ENCODE results near the gene PAK6. TPM values are rescaled to one million over a fixed set of nuclear protein-coding genes. Genes with fewer than 3 reads are reported as not detected.

PAK6 gene
- total and polyA plus RNA-seq, 9 of the 15 experiments (the other 6 are each of a cell fraction or from before 2014, with no cell fraction given) = 0.03 to 0.74 (median 0.16) TPM; not detected in 2

GRCh38 chr15:40259021-40259420 is 20.2 kb downstream of the PAK6 start:
- DNase-seq (ENCODE audit: extremely low read depth in 1 of 4, low spot score in 3 of 4) (no peak), FAIRE-seq (no peak), ATAC-seq (no peak)
- H3K4me2 ChIP-seq (ENCODE audit: insufficient read depth, low read length) = no peak overlapping the region
- no peak overlapping the region for H3K27ac ChIP-seq (ENCODE audit: extremely low read depth, low read depth, low read length)
- H3K9ac ChIP-seq (ENCODE audit: insufficient read depth in 1 of 2, low read depth in 2 of 2, low read length in 2 of 2) = 0 out of 4 replicates have a peak overlapping the region, but pooled peaks of 1 of the 2 experiments have one; percentile 24
- TF ChIP-seq MCM7 (IDR thresholded peaks at IDR 0.05) (no peak), SPI1 (IDR thresholded peaks at IDR 0.05; ENCODE audit: borderline replicate concordance, low read depth, low read length) (no peak)
- H3K9me1 ChIP-seq (ENCODE audit: control insufficient read depth, insufficient read depth, low read length) = no peaks in the 10 kb centered on the region
- no peaks in the 10 kb centered on the region for H3K9me3 ChIP-seq (replicated peaks; ENCODE audit: control insufficient read depth, insufficient read depth, low read depth, low read length)
- intact Hi-C loops (cut with micrococcal nuclease) (no loop called here), in situ Hi-C loops (cut with MboI) (no loop called here)
- no peaks in the 10 kb centered on the region for H3K36me3 ChIP-seq (ENCODE audit: control insufficient read depth, insufficient read depth, low read length)
- no peak overlapping the region for H3K4me3 ChIP-seq
- no TSS peak for BruUV-seq (replicated peaks)
- 27% methylated on average over 5 of the region's 7 CpGs for WGBS (ENCODE audit: insufficient coverage, low coverage, missing lambda C conversion rate)
- no peaks in the 10 kb centered on the region for H3K27me3 ChIP-seq (ENCODE audit: control insufficient read depth in 2 of 2, insufficient read depth in 2 of 2, low read length in 2 of 2)
- ChIA-PET POLR2A (interaction anchor here (1.0 to 1.3 kb wide), 3 partner anchors 16 to 23 kb away, joined by 3 to 5 read pairs (median 3); partner anchors contain the start of gene PAK6), CTCF (ENCODE audit: low intra/inter-chr PET ratio) (interaction anchor here (0.6 to 1.0 kb wide), 2 partner anchors 21 to 473 kb away, joined by 3 to 4 read pairs; no protein-coding TSS in a partner anchor)
- 0 out of 2 replicates have a peak, but pooled peaks cover 2% of the 10 kb centered on the region for H4K20me1 ChIP-seq (replicated peaks; ENCODE audit: control insufficient read depth, insufficient read depth, low read length)
- H2AFZ ChIP-seq (ENCODE audit: low read depth, low read length) = peak overlapping the region; percentile 14
- H3K79me2 ChIP-seq (ENCODE audit: control insufficient read depth, insufficient read depth, low read length) = no peaks in the 10 kb centered on the region
- H3K4me1 ChIP-seq (replicated peaks in 1 of 2; ENCODE audit: control insufficient read depth in 2 of 2, insufficient read depth in 2 of 2, low read length in 2 of 2) = peaks cover 6 to 16% of the 10 kb centered on the region in 2 experiments; a peak in 3 of 5 replicates

- no peak overlapping the region for H3K27ac ChIP-seq (ENCODE audit: extremely low read depth, low read depth, low read length)
- H3K79me2 ChIP-seq (ENCODE audit: control insufficient read depth, insufficient read depth, low read length) = no peaks in the 10 kb centered on the region
- no peak for DNase-seq (ENCODE audit: extremely low read depth in 1 of 4, low spot score in 3 of 4)
- peak overlapping the region; percentile 60; the same call in 1 of the 2 replicates for H2AFZ ChIP-seq (ENCODE audit: low read depth, low read length)
- peaks cover 0 to under 1% of the 10 kb centered on the region in 2 experiments; a peak in 1 of 5 replicates for H3K27me3 ChIP-seq (ENCODE audit: control insufficient read depth in 2 of 2, insufficient read depth in 2 of 2, low read length in 2 of 2)
- 36% methylated on average over 12 of the region's 12 CpGs for WGBS (ENCODE audit: insufficient coverage, low coverage, missing lambda C conversion rate)
- POLR2A ChIA-PET = interaction anchor here (0.6 to 1.5 kb wide), 5 partner anchors 12 to 488 kb away, joined by 3 to 4 read pairs (median 3); no protein-coding TSS in a partner anchor
- H4K20me1 ChIP-seq (replicated peaks; ENCODE audit: control insufficient read depth, insufficient read depth, low read length) = no peaks in the 10 kb centered on the region
- FAIRE-seq = no peak
- H3K9me3 ChIP-seq (replicated peaks; ENCODE audit: control insufficient read depth, insufficient read depth, low read depth, low read length) = no peaks in the 10 kb centered on the region
- CTCF ChIA-PET (ENCODE audit: low intra/inter-chr PET ratio) = no interaction called here
- H3K4me2 ChIP-seq (ENCODE audit: insufficient read depth, low read length) = no peak overlapping the region
- no peak for ATAC-seq
- no peak overlapping the region for H3K9ac ChIP-seq (ENCODE audit: insufficient read depth in 1 of 2, low read depth in 2 of 2, low read length in 2 of 2)
- in situ Hi-C loops (cut with MboI) (no loop called here), intact Hi-C loops (cut with micrococcal nuclease) (no loop called here)
- peaks cover 4% of the 10 kb centered on the region for H3K9me1 ChIP-seq (ENCODE audit: control insufficient read depth, insufficient read depth, low read length)
- no peaks in the 10 kb centered on the region for H3K36me3 ChIP-seq (ENCODE audit: control insufficient read depth, insufficient read depth, low read length)
- H3K4me1 ChIP-seq (replicated peaks in 1 of 2; ENCODE audit: control insufficient read depth in 2 of 2, insufficient read depth in 2 of 2, low read length in 2 of 2) = peaks cover 14 to 28% of the 10 kb centered on the region in 2 experiments
- no peak overlapping the region for H3K4me3 ChIP-seq
- TF ChIP-seq ZBTB2 (IDR thresholded peaks at IDR 0.05) (no peak), FOSL1 (tag; conservative IDR thresholded peaks at IDR 0.05) (peak; percentile 36; the same call in 1 of the 2 replicates), ZNF354B (CRISPR knock-in tag; IDR thresholded peaks at IDR 0.05) (no peak)
- no TSS peak for BruUV-seq (replicated peaks)
These were observed 24.3 kb downstream of the PAK6 start for GRCh38 chr15:40263024-40263754.

Measured in K562 (cell line).